HG03378 (cell line): ENCODE results near the gene OR4A5.
"Not testable (repeated sequence)": the region's sequence is repeated elsewhere in the genome, so short reads cannot be mapped to it uniquely, and the experiment has no call there.

ENCODE experiments used
- ATAC-seq: cut with Tn5 transposase; IDR thresholded peaks from one replicate; pipeline ENCODE4 v1.9.1; 2021; ENCODE audit warnings: mild to moderate bottlenecking, moderate library complexity; ENCODE audit not compliant: unreplicated experiment

Gene OR4A5

GRCh38 chr11:54706532-54706931 is at the start of gene OR4A5:
Gene OR4A5, plus strand, starts transcription at chr11:54706832. Its CDS starts 53 bp downstream, at chr11:54706885.
- not testable (repeated sequence) for ATAC-seq

- not testable (repeated sequence) for ATAC-seq
These were observed 13.5 kb downstream of the OR4A5 start for GRCh38 chr11:54720094-54720493.
